Heart left ventricle (tissue), 16 donors: ENCODE results near the gene FTO. TPM values are rescaled to one million over a fixed set of nuclear protein-coding genes. Genes with fewer than 3 reads are reported as not detected.

Experiments used
- ATAC-seq, 4 donors: fragments of 200-7000 bp; cut with Tn5 transposase; one replicate each; pipeline ENCODE4 v1.9.1; 2020 to 2022; ENCODE audit warnings: moderate library complexity in 4 of 4, mild to moderate bottlenecking in 3 of 4, moderate number of reproducible peaks in 1 of 4
- DNase-seq, 5 donors: peaks; one replicate each; pipeline ENCODE4 v3.0.0-alpha.2; 2020
- H3K27ac ChIP-seq, 12 donors: fragments of 200-600 bp; sonication (generic) in 4 of 12; one replicate each; pipeline versions ENCODE4 v1.5.0 to v1.8.0; 2016 to 2022; ENCODE audit warnings: mild to moderate bottlenecking in 2 of 12
- H3K27me3 ChIP-seq, 9 donors: fragments of 200-600 bp; sonication (generic) in 2 of 9; one replicate each; pipeline versions ENCODE4 v1.5.1 to v1.8.0; 2016 to 2022; ENCODE audit warnings: mild to moderate bottlenecking in 3 of 9
- H3K36me3 ChIP-seq, 9 donors: fragments of 200-600 bp; sonication (generic) in 2 of 9; one replicate each; pipeline versions ENCODE4 v1.5.0 to v1.8.0; 2018 to 2022; ENCODE audit warnings: mild to moderate bottlenecking in 2 of 9
- H3K4me1 ChIP-seq, 12 donors: fragments of 200-600 bp; sonication (generic) in 4 of 12; one replicate each; pipeline versions ENCODE4 v1.5.0 to v1.8.0; 2016 to 2022; ENCODE audit warnings: mild to moderate bottlenecking in 3 of 12
- H3K4me3 ChIP-seq, 12 donors: fragments of 200-600 bp; sonication (generic) in 4 of 12; one replicate each; pipeline versions ENCODE4 v1.5.0 to v1.8.0; 2017 to 2022; ENCODE audit warnings: mild to moderate bottlenecking in 9 of 12, moderate library complexity in 4 of 12
- H3K9me3 ChIP-seq, 12 donors: fragments of 200-600 bp; sonication (generic) in 4 of 12; one replicate each; pipeline versions ENCODE4 v1.5.0 to v1.8.0; 2016 to 2022; ENCODE audit warnings: mild to moderate bottlenecking in 1 of 12
- POLR2A ChIP-seq, 2 donors: fragments of 450-650 bp; IDR thresholded peaks; one replicate each; pipeline ENCODE4 v1.6.1; 2017; ENCODE audit warnings: antibody characterized with exemption in 2 of 2, mild to moderate bottlenecking in 2 of 2, moderate library complexity in 2 of 2
- WGBS, 4 donors: extraction: QIAGEN DNeasy Blood & Tissue Kit in 2 of 4; methylation state at CpG; one replicate each; pipeline versions ENCODE4 v1.1.5 to v1.1.7; 2013 to 2018; 5-methylcytosine and 5-hydroxymethylcytosine counted together
- intact Hi-C, 10 donors: fragments of 100-400 bp; cut with DNase I; formaldehyde crosslinking; loops; one replicate each; pipeline versions ENCODE4 v1.11.1 to v1.14.2; 2022
- polyA plus RNA-seq, 2 donors: library from polyadenylated mRNA; stranded (reverse); fragments of 200-250 nt; gene quantifications; one replicate each; pipeline ENCODE4 v1.2.3, GENCODE V29; 2013
- total RNA-seq, 9 donors: library from RNA; depleted of rRNA in 2 of 9; stranded (reverse); fragments of >200 nt in 2 of 9; fragmentation: NEBNext Ultra II Directional in 3 of 9; extraction: Animal tissue kit (Norgen Biotek cat#: 25700) in 3 of 9; gene quantifications; one replicate each; pipeline versions ENCODE4 v1.1.0 to v1.2.4, GENCODE V29; 2016 to 2023
- TF ChIP-seq, protein P1 (sequence below), 12 donors: fragments of 200-600 bp; sonication (generic) in 4 of 12; IDR thresholded peaks; one replicate each; pipeline versions ENCODE4 v1.5.0 to v1.8.0; 2018 to 2022; ENCODE audit warnings: antibody characterized with exemption in 12 of 12, mild to moderate bottlenecking in 5 of 12
- donor health status: ischemic (EF 13 %, LVEDD 7.1; RV severe dilation, severe dysfunction).
- donor health status: healthy with polysubstance abuse.
- donor health status: DM: no; HTN: yes; CAD: no.
- donor health status: DM: no; HTN: no; CAD: no.
- donor health status: ischemic (EF 25% LVEDD 6.9; RV normal size, moderate dysfunction).
- donor health status: ischemic (EF 25% LVEDD 5.7; RV mildly dilated, moderate dysfunction).
- donor health status: healthy.
- donor health status: DM: yes; HTN: yes; CAD: no.
- donor health status: ischemic (EF 35%, LVEDD 5.7; RV mildly dilated, moderate dysfunction).
- donor health status: nonischemic (EF 11% LVEDD 7.7; RV severe dilation, severe dysfunction).
- donor health status: DM: yes; HTN: yes; CAD: no.
- donor health status: PGD.
- donor health status: ischemic (EF 29% LVEDD 5.4; RV normal size, mild dysfunction).
- donor health status: nonischemic (EF 23%, LVEDD 6.1; RV moderate dilation, normal function).

Gene FTO
- total and polyA plus RNA-seq, 11 donors: 11.8 to 105 (median 86.8) TPM

DNA sequence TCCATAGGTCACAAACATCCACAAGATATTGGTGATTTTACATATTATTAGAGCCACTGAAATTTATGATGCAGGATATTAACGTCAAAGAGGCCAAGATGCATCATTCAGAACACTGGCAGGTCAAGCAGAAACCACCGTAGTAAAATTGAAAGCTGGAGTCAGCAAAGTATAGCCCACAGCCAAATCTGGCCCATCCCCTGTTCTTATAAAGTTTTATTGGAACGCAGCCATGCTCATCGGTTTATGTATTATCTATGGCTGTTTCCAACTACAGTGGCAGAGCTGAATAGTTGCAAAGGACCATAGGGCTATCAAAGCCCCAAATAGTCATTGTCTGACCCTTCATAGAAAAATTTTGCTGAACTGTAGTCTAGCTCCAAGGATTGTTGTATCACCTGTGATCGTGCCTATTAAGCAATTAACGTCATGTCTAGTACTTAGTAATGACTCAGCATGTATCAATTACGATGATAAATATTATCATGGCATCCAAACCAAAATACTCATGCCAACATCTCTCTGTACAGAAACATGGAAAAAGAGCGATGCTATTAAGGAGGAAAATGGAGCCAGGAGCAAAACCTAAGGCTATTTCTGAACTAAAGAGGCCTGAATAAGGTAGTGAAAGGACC is 417.0 kb downstream of the FTO start:
- TF ChIP-seq, protein P1, sequence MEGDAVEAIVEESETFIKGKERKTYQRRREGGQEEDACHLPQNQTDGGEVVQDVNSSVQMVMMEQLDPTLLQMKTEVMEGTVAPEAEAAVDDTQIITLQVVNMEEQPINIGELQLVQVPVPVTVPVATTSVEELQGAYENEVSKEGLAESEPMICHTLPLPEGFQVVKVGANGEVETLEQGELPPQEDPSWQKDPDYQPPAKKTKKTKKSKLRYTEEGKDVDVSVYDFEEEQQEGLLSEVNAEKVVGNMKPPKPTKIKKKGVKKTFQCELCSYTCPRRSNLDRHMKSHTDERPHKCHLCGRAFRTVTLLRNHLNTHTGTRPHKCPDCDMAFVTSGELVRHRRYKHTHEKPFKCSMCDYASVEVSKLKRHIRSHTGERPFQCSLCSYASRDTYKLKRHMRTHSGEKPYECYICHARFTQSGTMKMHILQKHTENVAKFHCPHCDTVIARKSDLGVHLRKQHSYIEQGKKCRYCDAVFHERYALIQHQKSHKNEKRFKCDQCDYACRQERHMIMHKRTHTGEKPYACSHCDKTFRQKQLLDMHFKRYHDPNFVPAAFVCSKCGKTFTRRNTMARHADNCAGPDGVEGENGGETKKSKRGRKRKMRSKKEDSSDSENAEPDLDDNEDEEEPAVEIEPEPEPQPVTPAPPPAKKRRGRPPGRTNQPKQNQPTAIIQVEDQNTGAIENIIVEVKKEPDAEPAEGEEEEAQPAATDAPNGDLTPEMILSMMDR (IDR thresholded peaks at IDR 0.05): no peak
- TF ChIP-seq POLR2A (IDR thresholded peaks at IDR 0.05): no peak
- Histone ChIP-seq H3K9me3 (no peaks in the 10 kb centered on the region), H3K27ac (no peak overlapping the region), H3K27me3 (no peaks in the 10 kb centered on the region), H3K4me3 (no peak overlapping the region), H3K4me1 (peaks cover 0 to under 1% (median 0%) of the 10 kb centered on the region in 12 donors), H3K36me3 (peaks cover 0 to 13% (median 0%) of the 10 kb centered on the region in 9 donors)
- ATAC-seq (no peak), DNase-seq (no peak)
- intact Hi-C loops: no loop called here
- 93 to 96% (median 95%) methylated on average over 8 of the region's 8 CpGs for WGBS, 4 donors

DNA sequence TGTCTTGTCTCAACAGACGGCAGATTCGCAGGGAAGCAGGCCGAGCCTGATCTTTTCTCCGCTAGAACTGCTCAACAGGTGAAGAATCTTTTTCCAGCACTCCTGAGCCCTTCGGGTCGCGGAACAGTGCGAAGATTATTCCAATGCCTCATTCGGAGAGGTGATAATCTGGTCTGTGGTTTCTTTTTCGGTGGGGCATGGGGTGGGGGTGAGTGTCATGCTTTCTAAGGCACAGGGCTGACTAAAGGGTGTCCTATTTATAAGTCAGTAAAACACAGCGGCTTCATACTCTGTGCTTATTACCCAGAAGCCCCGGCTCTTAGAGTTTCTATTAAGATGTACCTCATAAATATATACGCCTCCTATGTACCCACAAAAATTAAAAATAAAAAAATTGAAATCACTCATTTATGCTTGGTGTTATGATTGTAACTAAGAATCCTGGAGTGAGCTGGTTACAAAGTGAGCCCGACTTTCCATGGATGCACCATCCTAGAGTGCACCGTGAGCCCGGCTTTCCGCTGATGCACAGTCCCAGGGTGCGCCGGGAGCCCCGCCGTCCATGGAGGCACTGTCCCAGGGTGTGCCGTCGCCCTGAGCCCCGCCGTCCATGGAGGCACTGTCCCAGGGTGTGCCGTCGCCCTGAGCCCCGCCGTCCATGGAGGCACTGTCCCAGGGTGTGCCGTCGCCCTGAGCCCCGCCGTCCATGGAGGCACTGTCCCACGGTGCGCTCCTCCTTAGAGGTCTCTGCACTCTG is 417.8 kb downstream of the FTO start:
- ATAC-seq (no peak), DNase-seq (no peak)
- Histone ChIP-seq H3K4me3 (no peak overlapping the region), H3K27me3 (no peaks in the 10 kb centered on the region), H3K4me1 (no peaks in the 10 kb centered on the region), H3K9me3 (no peaks in the 10 kb centered on the region), H3K36me3 (peaks cover 0 to 13% (median 0%) of the 10 kb centered on the region in 9 donors), H3K27ac (no peak overlapping the region)
- 95 to 97% (median 96%) methylated on average over 32 to 35 of the region's 35 CpGs for WGBS, 4 donors
- TF ChIP-seq, protein P1 (IDR thresholded peaks at IDR 0.05): no peak
- TF ChIP-seq POLR2A (IDR thresholded peaks at IDR 0.05): no peak
- intact Hi-C loops: no loop called here

DNA sequence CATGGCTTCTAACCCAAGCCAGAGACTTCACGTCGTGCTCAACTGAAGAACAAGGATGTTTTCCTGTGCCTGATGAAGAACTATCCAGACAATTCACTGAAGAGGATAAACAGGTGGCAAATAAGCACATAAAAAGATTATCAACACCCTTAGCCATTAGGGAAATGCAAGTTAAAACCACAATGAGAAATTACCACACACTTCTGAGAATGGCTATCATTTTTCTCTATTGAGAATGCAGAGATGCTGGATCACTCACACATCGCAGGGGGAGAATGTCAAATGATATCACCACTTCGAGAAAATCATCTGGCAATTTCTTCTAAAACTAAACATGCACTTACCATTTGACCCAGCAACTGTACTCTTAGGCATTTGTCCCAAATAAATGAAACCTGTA is 419.8 kb downstream of the FTO start:
- ATAC-seq: no peak
- no peak overlapping the region for H3K4me3 ChIP-seq
- 66 to 85% (median 73%) methylated on average over 4 of the region's 4 CpGs for WGBS, 4 donors
- no peaks in the 10 kb centered on the region for H3K9me3 ChIP-seq
- no peak for DNase-seq
- H3K27ac ChIP-seq: no peak overlapping the region
- intact Hi-C loops: no loop called here
- TF ChIP-seq, protein P1 (IDR thresholded peaks at IDR 0.05): no peak
- no peak for TF ChIP-seq POLR2A (IDR thresholded peaks at IDR 0.05)
- H3K36me3 ChIP-seq: peaks cover 0 to 4% (median 0%) of the 10 kb centered on the region in 9 donors
- no peaks in the 10 kb centered on the region for H3K4me1 ChIP-seq
- H3K27me3 ChIP-seq: no peaks in the 10 kb centered on the region
